Measurements from ENCODE around the gene ATP1B3.
"Not testable (repeated sequence)": the region's sequence is repeated elsewhere in the genome, so short reads cannot be mapped to it uniquely, and the experiment has no call there.

Gene ATP1B3

DNA sequence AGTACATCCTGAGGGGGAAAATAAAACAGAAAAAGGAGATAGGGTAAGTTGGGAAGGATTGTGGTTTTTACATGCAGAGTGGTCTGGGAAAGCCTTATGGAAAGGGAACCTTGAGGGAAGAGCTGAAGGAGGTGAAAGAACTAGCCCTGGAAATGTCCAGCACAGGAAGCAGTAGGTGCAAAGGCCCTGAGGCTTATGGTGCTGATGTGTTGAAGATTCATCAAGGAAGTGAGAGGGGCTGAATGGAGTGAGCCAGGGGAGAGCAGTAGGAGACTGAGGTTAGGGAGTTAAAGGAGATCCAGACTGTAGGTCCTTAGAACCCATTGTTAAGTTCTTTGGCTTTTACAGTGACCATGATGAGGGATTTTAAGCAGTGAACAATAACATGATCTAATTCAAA lies 33.0 kb downstream of the ATP1B3 start:
- DNase-seq = no peak

DNA sequence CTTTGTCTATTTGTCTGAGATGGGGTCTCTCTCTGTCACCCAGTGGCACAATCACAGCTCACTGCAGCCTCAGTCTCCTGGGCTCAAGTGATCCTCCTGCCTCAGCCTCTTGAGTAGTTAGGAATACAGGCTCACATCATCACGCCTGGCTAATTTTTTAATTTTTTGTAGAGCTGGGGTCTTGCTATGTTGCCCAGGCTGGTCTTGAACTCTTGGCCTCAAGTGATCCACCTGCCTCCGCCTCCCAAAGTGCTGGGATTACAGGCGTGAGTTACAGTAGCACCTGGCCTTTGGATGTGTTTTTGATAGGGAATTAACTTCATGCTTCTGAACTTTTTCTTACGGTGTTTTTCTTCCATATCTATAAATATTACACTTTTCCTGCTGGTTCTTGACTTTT lies 33.5 kb downstream of the ATP1B3 start:
- not testable (repeated sequence) for DNase-seq

DNA sequence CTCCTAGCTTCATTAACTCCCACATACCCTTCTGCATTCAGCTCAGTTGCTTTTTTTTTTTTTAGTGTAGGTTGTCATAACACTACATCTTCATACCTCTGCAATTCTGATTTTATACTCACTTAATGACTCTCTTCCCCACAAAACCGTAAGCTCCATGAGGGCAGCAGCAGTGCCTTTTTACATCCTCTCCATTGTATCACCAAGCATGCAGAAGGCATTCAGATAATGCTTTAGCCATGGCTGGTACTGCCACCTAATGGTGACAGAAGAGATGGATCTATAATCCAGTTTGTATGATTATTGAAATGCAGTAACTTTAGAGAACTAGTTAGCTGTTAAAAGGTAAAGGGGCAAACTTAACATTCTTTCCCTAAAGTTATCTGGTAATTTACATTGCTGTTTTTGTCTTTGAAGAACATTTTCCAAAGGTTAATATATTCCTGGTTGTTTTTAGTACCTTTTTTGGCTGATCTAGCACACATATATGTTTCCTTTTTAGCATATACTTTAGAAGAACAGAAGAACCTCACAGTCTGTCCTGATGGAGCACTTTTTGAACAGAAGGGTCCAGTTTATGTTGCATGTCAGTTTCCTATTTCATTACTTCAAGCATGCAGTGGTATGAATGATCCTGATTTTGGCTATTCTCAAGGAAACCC lies 36.8 kb downstream of the ATP1B3 start:
- DNase-seq = peak; percentile 57

GRCh38 chr3:141914311-141914710 lies 37.9 kb downstream of the ATP1B3 start:
- no peak for DNase-seq

DNA sequence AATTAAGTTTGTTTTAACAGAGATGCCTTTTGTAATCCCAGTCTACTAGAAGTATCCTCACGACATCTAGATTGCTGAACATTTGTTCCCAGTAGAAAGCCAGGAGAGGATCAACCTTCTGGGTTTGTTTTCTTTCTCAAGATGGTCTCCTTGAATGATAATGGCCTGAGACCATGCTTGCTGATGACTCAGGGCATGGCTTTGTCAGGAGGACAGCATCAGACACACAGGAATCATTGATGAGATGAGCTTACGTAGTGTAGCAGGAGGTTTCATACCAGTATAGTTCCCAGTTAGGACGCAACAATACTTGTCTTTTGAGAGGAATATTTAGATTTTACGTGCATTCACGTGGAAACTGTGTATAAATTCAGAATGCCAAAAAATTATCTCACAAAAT lies 38.6 kb downstream of the ATP1B3 start:
- DNase-seq = peak; percentile 20

GRCh38 chr3:141915766-141916165 lies 39.3 kb downstream of the ATP1B3 start:
- DNase-seq = peak; percentile 32

- DNase-seq = no peak
Observed at GRCh38 chr3:141920701-141921100, 44.3 kb downstream of the ATP1B3 start.

- no peak for DNase-seq
Observed at GRCh38 chr3:141921316-141921715, 44.9 kb downstream of the ATP1B3 start.

DNA sequence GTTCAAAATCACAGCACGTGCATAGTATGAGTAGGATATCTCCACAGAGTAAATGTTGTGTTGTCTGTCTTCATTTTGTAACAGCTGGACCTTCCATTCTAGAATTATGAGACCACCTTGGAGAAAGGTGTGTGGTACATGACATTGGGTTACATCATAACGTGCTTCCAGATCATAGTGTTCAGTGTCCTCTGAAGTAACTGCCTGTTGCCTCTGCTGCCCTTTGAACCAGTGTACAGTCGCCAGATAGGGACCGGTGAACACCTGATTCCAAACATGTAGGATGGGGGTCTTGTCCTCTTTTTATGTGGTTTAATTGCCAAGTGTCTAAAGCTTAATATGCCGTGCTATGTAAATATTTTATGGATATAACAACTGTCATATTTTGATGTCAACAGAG lies 49.2 kb downstream of the ATP1B3 start:
- not testable (repeated sequence) for DNase-seq

DNA sequence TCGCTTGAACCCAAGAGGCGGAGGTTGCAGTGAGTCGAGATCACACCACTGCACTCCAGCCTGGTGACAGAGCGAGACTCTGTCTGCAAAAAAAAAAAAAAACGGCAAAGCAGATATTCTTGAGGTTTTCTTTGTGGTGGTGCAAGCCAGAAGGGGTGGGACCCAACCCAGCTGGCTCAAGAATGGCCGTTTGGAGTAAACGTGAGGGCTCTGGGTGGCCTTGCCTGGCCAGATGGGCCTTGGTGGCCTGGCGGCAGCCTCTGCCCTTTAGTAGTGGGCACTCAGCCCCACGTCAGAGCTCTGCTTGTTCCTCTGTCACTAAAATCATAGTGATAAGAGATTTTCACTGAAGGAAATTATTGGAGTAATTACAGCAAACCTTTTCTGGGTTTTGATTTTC lies 50.5 kb downstream of the ATP1B3 start:
- DNase-seq = no peak

- DNase-seq = no peak
Observed at GRCh38 chr3:141928631-141929270, 52.3 kb downstream of the ATP1B3 start.

- no peak for DNase-seq
Observed at GRCh38 chr3:141929341-141929995, 53.0 kb downstream of the ATP1B3 start.

DNA sequence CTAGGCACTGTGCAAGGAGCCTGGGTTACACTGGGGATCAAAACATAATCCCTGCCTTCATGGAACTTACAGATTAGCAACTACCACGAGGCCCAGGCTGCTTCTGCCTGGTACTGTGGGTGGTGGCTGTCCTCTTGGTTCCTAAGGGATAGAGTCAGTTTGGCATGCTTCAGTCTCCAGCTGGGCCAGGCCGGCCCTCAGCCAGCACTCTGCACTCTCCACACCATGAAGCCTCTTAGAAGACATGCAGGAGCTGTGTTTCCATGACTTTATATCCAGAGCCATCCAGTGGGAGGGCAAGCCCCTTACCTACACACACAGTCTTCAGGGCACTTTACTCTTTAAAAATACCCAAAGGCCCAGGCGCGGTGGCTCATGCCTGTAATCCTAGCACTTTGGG lies 54.4 kb downstream of the ATP1B3 start:
- no peak for DNase-seq

DNA sequence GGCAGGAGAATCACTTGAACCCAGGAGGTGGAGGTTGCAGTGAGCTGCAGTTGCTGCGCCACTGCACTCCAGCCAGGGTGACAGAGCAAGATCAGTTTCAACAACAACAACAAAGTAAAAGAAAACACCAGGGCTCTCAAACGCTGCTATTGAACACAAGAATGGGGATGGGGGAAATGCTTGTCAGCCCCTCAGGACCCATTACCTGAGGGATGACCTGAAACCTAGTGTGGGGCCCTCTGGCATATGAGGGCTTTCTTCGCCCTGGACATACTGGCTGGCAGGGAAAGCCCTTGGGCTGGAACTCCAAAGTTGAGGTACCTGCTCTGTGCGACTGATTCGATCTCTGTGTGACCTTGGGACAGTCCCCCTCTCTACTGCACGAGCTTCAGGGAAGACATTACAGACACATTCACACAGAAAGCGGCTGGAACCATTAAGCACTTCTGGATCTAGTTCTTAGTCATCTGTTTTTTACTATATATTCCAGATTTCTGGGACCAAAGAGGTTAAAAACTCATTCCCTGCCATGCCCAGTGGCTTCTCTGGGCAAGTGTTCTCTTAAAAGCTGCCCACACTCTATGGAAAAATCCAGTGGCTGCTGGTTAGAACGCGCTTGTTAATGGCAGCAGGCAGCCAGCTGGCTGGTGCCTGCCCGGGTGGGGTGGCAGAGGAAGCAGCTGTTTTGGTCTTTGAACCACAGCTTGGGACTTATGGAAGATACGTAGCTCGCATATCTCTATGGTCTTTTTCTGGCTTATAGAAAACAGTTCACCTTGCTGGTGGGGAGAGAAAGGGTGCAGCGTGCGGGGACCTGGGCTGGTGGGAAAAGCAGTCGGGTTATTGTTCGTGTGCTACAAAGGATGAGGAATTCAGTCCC lies 57.2 kb downstream of the ATP1B3 start:
- DNase-seq = no peak

- no peak for DNase-seq
Observed at GRCh38 chr3:141934354-141934753, 57.9 kb downstream of the ATP1B3 start.

DNA sequence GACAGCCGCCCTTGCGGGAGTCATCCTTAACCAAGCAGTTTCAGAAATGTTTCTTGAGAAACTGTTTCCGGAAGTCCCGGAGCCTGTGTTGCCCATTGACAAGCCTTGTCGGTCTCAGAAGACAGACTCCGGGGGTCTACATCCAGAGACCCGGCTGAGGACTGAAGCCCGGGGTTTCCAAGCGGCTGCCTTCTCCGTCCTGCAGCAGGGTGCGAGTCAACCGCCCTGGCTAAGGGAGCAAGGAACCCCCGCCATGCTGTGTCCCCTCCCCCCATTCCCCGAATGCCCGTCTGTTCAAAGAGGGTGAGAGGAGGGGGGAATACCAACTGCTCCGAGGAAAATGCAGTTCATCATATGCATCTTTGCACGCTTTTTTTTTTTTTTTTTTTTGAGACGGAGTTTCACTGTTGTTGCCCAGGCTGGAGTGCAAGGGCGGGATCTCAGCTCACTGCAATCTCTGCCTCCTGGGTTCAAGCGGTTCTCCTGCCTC lies 61.6 kb downstream of the ATP1B3 start:
- DNase-seq = no peak

DNA sequence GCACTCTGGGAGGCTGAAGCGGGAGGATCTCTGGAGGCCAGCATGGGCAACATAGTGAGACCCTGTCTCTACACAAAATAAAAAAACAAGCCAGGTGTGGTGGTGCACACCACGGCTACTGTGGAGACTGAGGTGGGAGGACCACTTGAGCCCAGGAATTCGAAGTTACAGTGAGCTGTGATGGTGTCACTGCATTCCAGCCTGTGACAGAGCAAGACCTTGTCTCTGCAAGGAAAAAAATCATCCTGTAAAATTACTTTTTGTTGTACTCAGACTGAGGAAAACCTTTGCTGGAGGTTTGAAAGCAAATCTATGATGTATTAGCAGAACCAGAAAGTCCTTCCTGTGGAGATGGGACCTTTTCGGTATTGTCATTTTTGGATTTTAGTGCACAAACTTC lies 63.3 kb downstream of the ATP1B3 start:
- DNase-seq = no peak

DNA sequence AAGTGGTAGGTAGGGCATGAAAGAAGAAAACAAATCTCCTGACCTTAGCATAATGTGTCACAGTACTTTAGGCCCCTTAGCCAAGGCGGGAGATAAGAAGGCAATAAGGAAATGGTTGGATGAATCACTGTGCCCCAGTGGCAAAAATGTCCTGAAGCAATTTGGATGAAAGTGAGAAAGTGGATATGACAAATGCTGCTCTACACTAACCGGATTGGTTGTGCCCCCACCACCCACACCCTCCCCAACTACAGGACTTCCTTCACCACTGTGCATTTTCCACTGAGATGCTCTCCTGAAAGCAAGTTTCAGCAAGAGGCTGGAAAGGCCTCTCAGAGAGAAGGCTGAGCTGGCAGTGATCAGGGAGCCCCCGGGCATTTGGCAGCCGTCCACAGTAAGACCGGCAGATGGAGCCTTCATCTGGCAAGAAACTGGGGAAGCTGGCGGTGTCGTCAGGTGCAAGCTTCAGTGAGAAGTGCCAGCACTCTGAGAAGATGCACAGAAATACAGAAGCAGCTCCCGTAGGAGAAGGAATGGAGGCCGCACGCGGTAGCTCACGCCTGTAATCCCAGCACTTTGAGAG lies 63.8 kb downstream of the ATP1B3 start:
- DNase-seq = peak; percentile 40

DNA sequence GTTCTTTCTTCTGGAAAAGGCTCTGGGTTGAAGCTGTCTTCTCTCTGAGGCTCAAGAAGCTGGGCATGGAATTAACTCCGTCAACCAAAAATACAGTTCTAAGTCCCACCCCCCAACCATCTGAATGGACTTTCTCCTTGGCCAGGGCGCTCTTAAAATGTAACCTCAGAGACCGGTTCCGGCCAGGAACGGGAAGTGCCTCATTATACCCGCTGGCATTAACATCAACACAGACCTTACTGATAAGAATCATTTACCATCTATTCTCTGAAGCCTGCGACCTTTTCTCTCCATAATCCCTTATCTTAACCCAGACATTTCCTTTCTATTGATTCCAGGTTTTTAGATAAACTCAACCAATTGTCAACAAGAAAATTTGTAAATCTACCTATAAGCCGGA lies 64.7 kb downstream of the ATP1B3 start:
- no peak for DNase-seq

GRCh38 chr3:141942006-141942405 lies 65.6 kb downstream of the ATP1B3 start:
- no peak for DNase-seq

GRCh38 chr3:141945726-141946485 lies 69.5 kb downstream of the ATP1B3 start:
- DNase-seq = no peak

DNA sequence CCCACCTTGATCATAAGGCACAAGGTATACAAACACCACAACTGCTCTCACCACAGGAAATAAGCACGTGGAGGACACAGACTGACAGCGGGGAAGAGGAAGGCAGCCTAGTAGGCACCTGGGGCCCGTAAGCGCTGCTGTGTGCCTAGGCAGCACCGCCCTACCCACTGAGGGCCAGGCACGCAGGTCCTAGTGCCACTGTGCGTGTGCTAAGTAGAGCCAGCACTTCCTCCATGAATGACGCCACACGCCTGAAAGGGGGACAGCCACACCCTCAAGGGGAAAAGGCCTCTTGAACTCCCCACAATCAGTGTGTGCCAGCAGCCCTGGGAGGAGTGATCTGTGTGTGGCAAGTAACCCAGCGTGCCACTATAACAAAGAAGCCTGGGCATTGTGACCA lies 73.0 kb downstream of the ATP1B3 start:
- DNase-seq = no peak
